Measurements from ENCODE around the gene CAMK2N1.

CAMK2N1 gene

DNA sequence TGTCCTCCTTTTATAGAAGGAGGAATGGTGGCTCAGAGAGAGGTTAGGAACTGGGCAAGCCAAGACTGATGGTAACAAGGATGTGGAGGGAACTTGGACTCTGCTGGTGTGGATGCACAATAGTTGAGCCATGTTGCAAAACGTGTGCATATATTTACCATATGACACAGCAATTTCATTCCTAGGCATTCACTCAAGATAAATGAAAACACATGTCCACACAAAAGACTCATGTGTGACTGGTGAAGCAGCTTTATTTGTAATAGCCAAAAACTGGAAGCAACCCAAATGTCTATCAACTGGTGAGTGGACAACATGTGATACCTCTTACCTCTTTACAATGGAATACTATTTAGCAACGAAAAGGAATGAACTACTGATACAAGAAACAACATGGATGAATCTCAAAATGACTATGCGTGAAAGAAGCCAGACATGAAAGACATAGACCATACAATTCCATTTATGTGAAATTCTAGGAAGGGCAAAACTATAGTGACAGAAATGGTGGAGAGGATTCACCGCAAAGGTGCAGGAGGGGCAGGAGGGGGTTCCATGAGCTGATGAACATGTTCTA, 36.2 kb downstream of the CAMK2N1 start:
- FAIRE-seq: no peak
- no peak for DNase-seq (ENCODE audit: extremely low spot score, insufficient read length, low read depth)

DNA sequence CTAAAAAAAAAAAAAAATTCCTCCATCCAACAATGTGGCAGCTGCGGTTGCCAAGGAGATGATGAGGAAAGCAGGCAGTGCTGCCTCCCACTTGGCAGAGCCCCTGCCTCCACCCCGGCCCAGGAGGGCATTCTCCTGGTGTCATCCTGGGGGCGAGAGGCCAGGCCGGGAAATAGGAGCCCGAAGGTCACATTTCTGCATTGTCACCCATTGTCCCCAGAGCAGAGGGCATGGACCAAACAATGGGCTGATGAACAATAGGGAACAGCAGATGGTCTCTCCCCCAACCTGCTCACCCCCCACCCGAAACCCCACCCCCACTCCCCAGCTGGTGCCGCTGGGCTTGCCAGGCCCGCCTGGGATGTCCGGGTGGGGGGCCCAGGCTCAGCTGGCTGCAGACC, 37.3 kb downstream of the CAMK2N1 start:
- FAIRE-seq: no peak

DNA sequence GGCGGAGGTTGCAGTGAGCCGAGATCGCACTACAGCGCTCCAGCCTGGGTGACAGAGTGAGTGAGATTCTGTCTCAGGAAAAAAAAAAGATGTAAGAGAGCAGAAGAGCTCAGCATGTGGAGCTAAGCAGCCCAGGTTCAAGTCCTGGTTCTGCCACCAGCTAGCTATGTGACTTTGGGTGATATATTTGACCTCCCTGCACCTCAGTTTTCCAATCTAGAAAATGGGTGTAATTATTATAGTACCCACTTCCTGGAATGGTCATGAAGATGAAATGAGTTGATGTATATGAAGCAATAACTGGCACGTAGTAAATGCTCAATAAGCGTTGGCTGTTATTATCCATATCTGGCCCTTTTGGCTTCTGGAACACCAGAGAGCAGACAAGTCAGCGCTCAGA, 38.2 kb downstream of the CAMK2N1 start:
- DNase-seq (ENCODE audit: extremely low spot score, insufficient read length, low read depth) (no peak), FAIRE-seq (no peak)

More for the DNA sequence above, 37.3 kb downstream of the CAMK2N1 start:
- no peak for DNase-seq (ENCODE audit: extremely low spot score, insufficient read length, low read depth)

DNA sequence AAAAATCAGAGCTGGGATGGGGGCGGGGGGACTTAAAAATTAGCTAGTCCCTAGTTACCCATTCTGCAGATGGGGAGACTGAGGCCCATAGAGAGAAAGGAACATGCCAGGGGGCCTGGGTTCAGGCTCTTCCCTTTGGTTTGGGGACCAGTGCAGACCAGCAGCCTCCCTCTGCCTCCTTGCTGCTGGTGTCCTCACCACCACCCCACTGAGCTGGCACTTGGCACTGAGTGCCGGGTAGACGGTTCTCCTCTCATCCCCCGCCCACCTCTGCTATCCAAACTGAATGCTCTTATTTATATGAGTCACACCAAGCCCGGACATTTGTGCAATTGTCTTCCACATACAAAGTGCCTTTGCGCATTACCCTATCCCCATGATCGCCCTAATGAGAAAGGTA, 39.2 kb downstream of the CAMK2N1 start:
- DNase-seq (ENCODE audit: extremely low spot score, insufficient read length, low read depth) (no peak), FAIRE-seq (no peak)

DNA sequence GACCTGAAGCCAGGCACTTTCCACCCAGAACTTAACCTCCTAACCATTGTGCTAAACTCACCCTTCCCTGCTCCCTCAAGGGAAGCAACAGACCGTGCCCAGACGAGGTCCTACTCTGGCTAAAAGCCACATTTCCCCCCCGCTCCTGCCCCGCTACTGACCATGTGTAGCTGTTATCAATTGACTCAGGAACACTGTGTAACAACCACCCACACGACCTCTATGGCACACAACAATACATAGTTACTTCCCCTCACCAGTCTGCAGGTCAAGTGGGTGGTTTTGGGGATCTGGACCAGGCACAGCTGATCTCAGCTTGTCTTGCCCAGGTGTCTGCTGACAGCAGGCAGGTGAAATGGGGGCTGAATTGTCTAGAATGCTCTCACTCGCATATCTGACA, 40.1 kb downstream of the CAMK2N1 start:
- FAIRE-seq (no peak), DNase-seq (ENCODE audit: extremely low spot score, insufficient read length, low read depth) (no peak)

DNA sequence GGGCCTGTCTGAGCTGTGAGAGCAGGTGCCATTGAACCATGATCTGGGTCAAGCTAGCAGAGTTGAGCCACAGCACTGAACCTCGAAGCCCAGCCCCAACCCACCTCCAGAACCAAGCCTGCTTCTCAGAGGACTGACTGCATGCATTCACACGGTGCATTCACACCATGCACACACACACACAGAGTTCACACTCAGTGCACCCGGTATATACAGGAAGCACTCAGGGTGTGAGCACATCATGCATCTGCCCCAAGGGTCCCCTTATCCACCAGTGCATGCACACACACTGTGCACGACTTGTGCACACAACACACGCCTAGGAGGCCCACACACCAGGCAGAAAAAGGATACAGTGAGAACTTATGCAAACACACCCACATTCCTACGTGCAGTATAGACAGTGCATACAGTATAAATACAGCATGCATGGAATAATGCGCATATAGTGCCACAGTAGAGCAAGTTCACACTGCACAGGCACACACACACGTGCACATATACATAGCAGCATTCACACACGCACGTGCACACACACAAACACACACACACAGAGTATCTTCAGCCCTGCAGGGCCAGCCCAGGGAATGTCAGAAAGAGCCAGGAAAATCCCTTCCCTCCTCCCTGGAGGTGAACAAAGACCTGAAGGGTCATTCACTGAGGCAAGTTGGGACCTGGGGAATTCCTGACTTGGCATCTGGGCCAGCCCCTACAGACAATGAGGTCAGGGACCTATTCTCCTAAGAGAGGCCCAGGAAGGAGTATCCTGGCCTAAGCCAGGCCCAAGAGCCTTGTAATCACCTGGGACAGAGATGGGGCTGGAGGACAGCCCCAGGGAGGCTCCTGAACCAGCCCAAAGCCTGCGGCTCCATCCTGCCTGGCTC, 42.1 kb downstream of the CAMK2N1 start:
- FAIRE-seq (no peak), DNase-seq (ENCODE audit: extremely low spot score, insufficient read length, low read depth) (no peak)

DNA sequence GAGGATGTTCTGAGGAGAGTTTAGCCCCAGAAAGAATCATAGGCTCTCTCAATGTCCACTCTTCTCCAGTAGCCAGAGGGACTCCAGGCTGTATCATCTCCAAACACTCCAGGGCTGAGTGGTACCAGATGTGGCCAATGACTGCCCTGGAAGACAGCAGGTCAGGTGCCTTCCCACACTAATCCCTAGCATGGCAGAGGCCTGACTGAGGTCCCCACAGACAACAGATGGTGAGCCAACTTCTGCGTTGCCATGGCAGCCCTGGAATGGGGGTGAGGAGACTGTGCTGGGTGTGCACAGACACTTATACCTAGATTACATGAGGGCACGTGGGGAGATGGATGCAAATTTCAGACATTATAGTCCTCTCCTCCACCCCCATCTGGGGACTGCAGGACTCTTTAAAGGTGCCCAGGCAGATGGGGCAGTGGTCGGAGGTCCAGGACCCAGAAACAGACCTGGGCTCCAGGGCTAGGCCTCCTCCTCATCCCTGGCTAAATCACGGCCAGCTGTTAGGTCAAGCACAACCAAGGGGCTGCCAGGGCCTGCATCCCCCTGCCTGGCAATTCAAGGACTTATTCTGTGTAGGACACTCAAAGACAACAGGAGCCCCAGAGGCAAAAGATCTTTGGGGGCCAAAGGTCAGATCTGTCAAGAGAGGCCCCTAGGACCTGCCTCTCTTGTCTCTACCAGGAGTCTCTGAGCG, 42.9 kb downstream of the CAMK2N1 start:
- no peak for FAIRE-seq
- no peak for DNase-seq (ENCODE audit: extremely low spot score, insufficient read length, low read depth)

DNA sequence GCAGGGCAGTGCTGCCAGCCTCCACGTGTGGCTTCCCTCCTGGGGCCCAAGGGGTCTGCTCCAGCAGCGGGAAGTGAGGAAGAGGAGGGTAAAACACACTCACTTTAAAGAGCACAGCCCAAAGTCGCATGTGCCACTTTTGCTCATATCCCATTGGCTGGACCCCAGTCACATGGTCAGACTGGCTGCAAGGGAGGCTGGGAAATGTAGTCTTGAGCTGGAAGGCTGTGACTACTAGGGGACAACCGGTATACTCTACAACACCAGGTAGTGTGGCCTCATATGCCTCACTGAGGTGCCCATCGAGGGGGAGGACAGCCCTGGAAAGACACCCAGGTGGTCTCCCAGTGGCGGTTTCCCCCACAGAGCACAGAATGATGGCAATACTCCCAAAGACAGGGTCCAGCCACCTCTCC, 45.2 kb downstream of the CAMK2N1 start:
- FAIRE-seq (peak; percentile 73), DNase-seq (ENCODE audit: extremely low spot score, insufficient read length, low read depth) (peak; percentile 17)

DNA sequence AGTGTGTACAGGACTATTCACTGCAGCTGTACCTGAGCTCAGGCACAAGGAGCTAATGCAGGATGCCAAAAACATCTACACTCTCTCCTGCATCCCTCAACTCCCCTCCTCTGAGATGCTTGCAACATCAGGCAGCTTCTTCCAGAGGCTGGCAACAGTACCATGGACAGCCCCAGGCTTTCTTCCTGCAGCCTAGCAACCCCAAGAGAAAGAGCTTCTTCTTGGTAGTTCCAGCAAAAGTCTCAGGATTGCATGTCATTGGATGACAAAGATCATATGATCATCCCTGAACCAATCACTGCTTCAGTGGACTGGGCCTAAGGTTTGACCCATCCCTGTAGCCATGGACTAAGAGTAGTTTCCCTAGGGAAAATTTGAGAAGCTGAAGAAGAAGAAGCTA, 46.7 kb downstream of the CAMK2N1 start:
- no peak for FAIRE-seq
- no peak for DNase-seq (ENCODE audit: extremely low spot score, insufficient read length, low read depth)

DNA sequence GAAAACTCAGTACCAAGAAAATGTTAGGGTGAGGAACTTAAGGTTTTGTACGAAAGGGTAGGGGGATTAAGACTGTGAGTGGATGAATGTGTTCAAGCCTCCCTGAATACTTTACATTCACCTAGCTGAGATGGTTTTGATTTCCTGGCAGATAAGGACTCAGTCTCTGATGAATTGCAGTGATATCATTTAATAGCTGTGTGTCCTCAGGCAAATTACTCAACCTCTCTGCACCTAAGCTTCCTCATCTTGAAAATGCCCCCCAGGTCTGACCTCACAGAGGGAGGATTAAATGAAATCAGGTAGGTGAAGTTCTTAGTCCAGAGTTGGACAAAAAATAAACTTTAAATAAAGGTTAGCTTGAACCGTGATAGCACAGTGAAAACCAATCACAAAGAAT, 48.4 kb downstream of the CAMK2N1 start:
- DNase-seq (ENCODE audit: extremely low spot score, insufficient read length, low read depth) (no peak), FAIRE-seq (no peak)

DNA sequence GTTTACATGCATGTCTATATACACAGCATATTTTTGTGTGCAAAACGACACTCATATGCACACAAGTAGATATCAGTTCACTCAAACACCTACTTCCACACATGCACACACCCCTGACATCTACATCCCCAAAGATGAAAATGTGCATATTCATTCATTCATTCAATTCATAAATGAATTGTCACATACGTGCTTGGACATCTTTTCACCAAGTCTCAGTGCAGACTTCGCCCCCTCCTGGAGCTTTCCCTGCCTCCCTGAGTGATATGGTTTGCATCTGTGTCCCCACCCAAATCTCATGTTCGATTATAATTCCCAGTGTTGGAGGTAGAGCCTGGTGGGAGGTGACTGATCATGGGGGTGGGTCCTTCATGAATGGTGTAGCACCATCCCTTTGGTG, 53.1 kb downstream of the CAMK2N1 start:
- DNase-seq (ENCODE audit: extremely low spot score, insufficient read length, low read depth): no peak
- FAIRE-seq: no peak

Data from GM18507 (cell line).